Stomach (tissue), 9 donors: ENCODE results near the gene LRRTM4. TPM values are rescaled to one million over a fixed set of nuclear protein-coding genes. Genes with fewer than 3 reads are reported as not detected.
A peak's percentile ranks its signal among the peaks of the same experiment; 100 is the strongest.

ENCODE experiments used
- DNase-seq, 2 donors: peaks; one replicate each; pipeline versions ENCODE4 v3.0.0 to v3.0.0-alpha.2; 2013 to 2019
- H3K27ac ChIP-seq, 5 donors: fragments of 200-600 bp in 4 of 5; sonication (generic) in 4 of 5; one replicate each; pipeline ENCODE4 v1.5.1; 2013 to 2019; ENCODE audit warnings: mild to moderate bottlenecking in 1 of 5, moderate library complexity in 1 of 5
- H3K27me3 ChIP-seq, 3 donors: fragments of 200-600 bp; sonication (generic); one replicate each; pipeline ENCODE4 v1.5.1; 2017 to 2019; ENCODE audit warnings: mixed run types in 1 of 3
- H3K36me3 ChIP-seq, 4 donors: fragments of 200-600 bp; sonication (generic); 1 replicate in 3 of 4; 2 replicates in 1 of 4; pipeline ENCODE4 v1.5.1; 2016 to 2019
- H3K4me1 ChIP-seq, 4 donors: fragments of 200-600 bp; sonication (generic); one replicate each; pipeline ENCODE4 v1.5.1; 2016 to 2019
- H3K4me3 ChIP-seq, 4 donors: fragments of 200-600 bp; sonication (generic) in 3 of 4; one replicate each; pipeline ENCODE4 v1.5.1; 2016 to 2019; ENCODE audit warnings: mild to moderate bottlenecking in 1 of 4
- H3K9me3 ChIP-seq, 4 donors: fragments of 200-600 bp; sonication (generic); one replicate each; pipeline ENCODE4 v1.5.1; 2016 to 2019
- EP300 ChIP-seq: sonication (generic); formaldehyde crosslinking; IDR thresholded peaks from one replicate; pipeline ENCODE4 v1.6.1; 2017; ENCODE audit warnings: antibody characterized with exemption
- POLR2A ChIP-seq, 4 donors: fragments of 450-650 bp; IDR thresholded peaks; one replicate each; pipeline ENCODE4 v1.6.1; 2016; ENCODE audit warnings: antibody characterized with exemption in 4 of 4, control low read depth in 2 of 4, mild to moderate bottlenecking in 1 of 4, moderate library complexity in 1 of 4
- POLR2AphosphoS5 ChIP-seq, 3 donors: sonication (generic); formaldehyde crosslinking; IDR thresholded peaks; one replicate each; pipeline ENCODE4 v1.6.1; 2016; ENCODE audit warnings: antibody characterized with exemption in 3 of 3
- WGBS, 5 donors: extraction: QIAGEN DNeasy Blood & Tissue Kit in 3 of 5; methylation state at CpG; one replicate each; pipeline versions ENCODE4 v1.1.5 to v1.1.7; 2013 to 2018; 5-methylcytosine and 5-hydroxymethylcytosine counted together
- intact Hi-C: fragments of 100-400 bp; cut with DNase I; formaldehyde crosslinking; loops from one replicate; pipeline ENCODE4 v1.15.1; 2023; ENCODE audit warnings: low total_unique reads
- polyA plus RNA-seq, 3 donors: library from polyadenylated mRNA; stranded (reverse); fragments of 200-250 nt; gene quantifications; one replicate each; pipeline ENCODE4 v1.2.3, GENCODE V29; 2013
- total RNA-seq, 5 donors: library from RNA; depleted of rRNA; stranded (reverse); fragments of >200 nt; gene quantifications; one replicate each; pipeline versions ENCODE4 v1.1.0 to v1.2.3, GENCODE V29; 2014 to 2016
- TF ChIP-seq, protein P1 (sequence below), 7 experiments: fragments of 450-650 bp in 4 of 7; fragments of 200-600 bp in 3 of 7; sonication (generic) in 3 of 7; IDR thresholded peaks; one replicate each; pipeline ENCODE4 v1.5.1; 2016 to 2019; ENCODE audit warnings: antibody characterized with exemption in 7 of 7, control low read depth in 2 of 7, mild to moderate bottlenecking in 1 of 7
- donor health status: healthy with polysubstance abuse.
- donor health status: Bipolar disorder and iron deficiency.
- donor health status: healthy.

LRRTM4 gene
- total and polyA plus RNA-seq, 8 donors: 0.13 to 2.2 (median 0.19) TPM; not detected in 5

DNA sequence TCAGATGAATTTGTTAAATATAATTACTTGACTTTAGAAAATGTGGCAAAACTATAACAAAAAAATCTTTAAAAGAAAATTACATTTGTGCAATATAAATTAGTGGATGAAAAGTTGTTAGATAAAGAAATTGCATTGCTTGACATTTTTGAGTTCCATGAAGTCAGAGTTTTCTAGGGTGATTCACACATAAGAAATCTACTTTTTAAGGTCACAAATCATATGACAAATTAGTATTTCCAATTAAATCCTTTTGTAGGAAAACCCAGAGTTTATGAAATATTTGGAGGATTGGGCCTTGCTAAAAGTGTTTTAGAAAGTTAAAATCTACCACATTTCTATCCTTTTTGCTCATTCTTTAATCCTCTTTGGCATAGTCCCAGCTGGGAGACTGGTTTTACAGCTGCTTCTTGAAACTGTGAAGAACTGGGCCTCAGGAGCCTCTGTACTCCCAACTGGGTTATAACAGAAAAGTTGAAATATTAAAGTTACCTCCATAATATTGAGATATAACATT, 289.2 kb downstream of the LRRTM4 start:
- Histone ChIP-seq H3K36me3 (no peaks in the 10 kb centered on the region), H3K9me3 (no peaks in the 10 kb centered on the region), H3K4me1 (peaks cover 0 to 5% (median 0%) of the 10 kb centered on the region in 4 donors), H3K4me3 (no peak overlapping the region), H3K27me3 (no peaks in the 10 kb centered on the region), H3K27ac (no peak overlapping the region)
- no peak for TF ChIP-seq POLR2A (IDR thresholded peaks at IDR 0.05)
- no peak for TF ChIP-seq POLR2AphosphoS5 (IDR thresholded peaks at IDR 0.05)
- no peak for TF ChIP-seq EP300
- TF ChIP-seq, protein P1, sequence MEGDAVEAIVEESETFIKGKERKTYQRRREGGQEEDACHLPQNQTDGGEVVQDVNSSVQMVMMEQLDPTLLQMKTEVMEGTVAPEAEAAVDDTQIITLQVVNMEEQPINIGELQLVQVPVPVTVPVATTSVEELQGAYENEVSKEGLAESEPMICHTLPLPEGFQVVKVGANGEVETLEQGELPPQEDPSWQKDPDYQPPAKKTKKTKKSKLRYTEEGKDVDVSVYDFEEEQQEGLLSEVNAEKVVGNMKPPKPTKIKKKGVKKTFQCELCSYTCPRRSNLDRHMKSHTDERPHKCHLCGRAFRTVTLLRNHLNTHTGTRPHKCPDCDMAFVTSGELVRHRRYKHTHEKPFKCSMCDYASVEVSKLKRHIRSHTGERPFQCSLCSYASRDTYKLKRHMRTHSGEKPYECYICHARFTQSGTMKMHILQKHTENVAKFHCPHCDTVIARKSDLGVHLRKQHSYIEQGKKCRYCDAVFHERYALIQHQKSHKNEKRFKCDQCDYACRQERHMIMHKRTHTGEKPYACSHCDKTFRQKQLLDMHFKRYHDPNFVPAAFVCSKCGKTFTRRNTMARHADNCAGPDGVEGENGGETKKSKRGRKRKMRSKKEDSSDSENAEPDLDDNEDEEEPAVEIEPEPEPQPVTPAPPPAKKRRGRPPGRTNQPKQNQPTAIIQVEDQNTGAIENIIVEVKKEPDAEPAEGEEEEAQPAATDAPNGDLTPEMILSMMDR (IDR thresholded peaks at IDR 0.05): no peak
- intact Hi-C loops: no loop called here
- DNase-seq: no peak

DNA sequence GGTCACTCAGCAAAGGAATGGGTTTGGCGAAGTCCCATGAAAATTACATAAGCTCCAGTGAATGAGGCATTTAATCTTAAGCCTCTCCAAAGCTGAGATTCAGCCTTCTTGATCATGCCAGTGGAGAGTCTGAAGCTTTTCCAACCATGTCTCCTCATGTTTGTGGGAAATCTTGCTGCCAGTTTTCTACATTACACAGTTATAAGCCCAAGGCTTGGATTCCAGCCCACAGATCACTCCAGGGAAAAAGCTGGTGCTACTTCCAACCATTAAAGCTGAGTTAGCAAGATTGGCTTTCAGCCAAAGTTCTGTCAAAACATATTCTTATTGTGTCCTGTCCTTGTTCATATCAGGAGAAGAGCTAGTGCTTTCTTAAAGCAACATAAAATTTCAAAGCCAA, 293.8 kb downstream of the LRRTM4 start:
- TF ChIP-seq EP300 (no peak), POLR2A (IDR thresholded peaks at IDR 0.05) (no peak), POLR2AphosphoS5 (IDR thresholded peaks at IDR 0.05) (no peak)
- TF ChIP-seq, protein P1 (IDR thresholded peaks at IDR 0.05): no peak
- H3K4me3 ChIP-seq: no peak overlapping the region
- peak in 1 of 2 donors; percentile 69 for DNase-seq
- H3K27me3 ChIP-seq: no peaks in the 10 kb centered on the region
- WGBS, 5 donors: 42 to 70% (median 62%) methylated on average over 1 of the region's 1 CpG
- H3K36me3 ChIP-seq: no peaks in the 10 kb centered on the region
- no peak overlapping the region for H3K27ac ChIP-seq
- intact Hi-C loops: no loop called here
- no peaks in the 10 kb centered on the region for H3K9me3 ChIP-seq
- peaks cover 0 to 5% (median 0%) of the 10 kb centered on the region in 4 donors for H3K4me1 ChIP-seq

DNA sequence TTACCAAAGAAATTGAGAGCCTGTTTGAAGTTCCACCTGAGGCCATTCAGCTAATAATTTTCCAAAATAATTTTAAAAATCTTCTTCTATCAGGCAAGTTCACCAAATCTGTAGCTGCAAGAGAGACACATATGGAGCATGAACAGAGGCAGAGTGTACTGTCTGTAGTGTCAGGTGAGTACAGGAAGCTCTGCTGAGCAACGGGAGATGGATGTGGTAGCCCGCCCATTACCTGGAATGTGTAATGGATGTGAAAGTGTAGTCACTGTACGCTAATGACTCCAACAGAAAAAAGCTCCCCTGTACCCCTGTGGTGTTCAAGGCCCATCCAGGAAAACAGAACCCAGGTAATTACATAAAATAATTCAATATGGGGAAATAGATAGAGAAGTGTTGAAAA, 311.5 kb downstream of the LRRTM4 start:
- no peak overlapping the region for H3K4me3 ChIP-seq
- no peaks in the 10 kb centered on the region for H3K9me3 ChIP-seq
- DNase-seq: peak in 1 of 2 donors; percentile 22
- TF ChIP-seq POLR2A (IDR thresholded peaks at IDR 0.05) (no peak), EP300 (no peak), POLR2AphosphoS5 (IDR thresholded peaks at IDR 0.05) (no peak)
- TF ChIP-seq, protein P1 (IDR thresholded peaks at IDR 0.05): no peak
- intact Hi-C loops: no loop called here
- WGBS, 5 donors: 69 to 77% (median 75%) methylated on average over 3 of the region's 3 CpGs
- no peak overlapping the region for H3K27ac ChIP-seq
- no peaks in the 10 kb centered on the region for H3K36me3 ChIP-seq
- H3K27me3 ChIP-seq: no peaks in the 10 kb centered on the region
- no peaks in the 10 kb centered on the region for H3K4me1 ChIP-seq

DNA sequence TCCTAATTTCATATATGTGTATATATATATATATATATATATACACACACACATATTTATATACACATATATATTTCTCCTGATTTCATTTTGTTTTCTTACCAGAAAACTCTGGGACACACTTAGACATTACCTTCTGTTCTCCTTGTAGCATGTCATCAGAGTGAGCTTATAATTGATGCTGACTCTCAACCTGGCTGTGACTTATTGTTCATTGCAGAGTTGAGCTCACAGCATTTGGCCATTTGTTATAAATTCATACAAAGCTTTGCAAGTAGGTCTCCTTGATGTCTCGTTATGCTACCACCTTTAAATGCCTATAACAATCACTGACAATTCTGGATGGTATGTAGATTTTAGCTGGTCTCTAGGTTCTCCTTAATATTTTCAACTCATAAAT, 314.8 kb downstream of the LRRTM4 start:
- Histone ChIP-seq H3K9me3 (no peaks in the 10 kb centered on the region), H3K36me3 (no peaks in the 10 kb centered on the region), H3K4me3 (no peak overlapping the region), H3K27me3 (no peaks in the 10 kb centered on the region), H3K4me1 (no peaks in the 10 kb centered on the region), H3K27ac (no peak overlapping the region)
- TF ChIP-seq POLR2AphosphoS5 (IDR thresholded peaks at IDR 0.05) (no peak), POLR2A (IDR thresholded peaks at IDR 0.05) (no peak)
- TF ChIP-seq, protein P1 (IDR thresholded peaks at IDR 0.05): no peak
- WGBS, 5 donors: 74 to 88% (median 84%) methylated on average over 1 of the region's 1 CpG
- DNase-seq: no peak
- intact Hi-C loops: no loop called here
